Tibial nerve (tissue), 4 donors: ENCODE results near the gene CXCL12. TPM values are rescaled to one million over a fixed set of nuclear protein-coding genes. Genes with fewer than 3 reads are reported as not detected.

Experiments
- DNase-seq, 2 donors: peaks; one replicate each; pipeline ENCODE4 v3.0.0-alpha.2; 2019; ENCODE audit warnings: low spot score in 2 of 2
- H3K27ac ChIP-seq, 4 donors: fragments of 200-600 bp; sonication (generic) in 3 of 4; one replicate each; pipeline ENCODE4 v1.5.1; 2017 to 2019; ENCODE audit warnings: mild to moderate bottlenecking in 1 of 4
- H3K27me3 ChIP-seq, 2 donors: fragments of 200-600 bp; sonication (generic) in 1 of 2; one replicate each; pipeline versions ENCODE4 v1.5.1 to v1.6.0; 2017 to 2019
- H3K36me3 ChIP-seq, 3 donors: fragments of 200-600 bp; sonication (generic); one replicate each; pipeline ENCODE4 v1.5.1; 2018 to 2019
- H3K4me1 ChIP-seq, 4 donors: fragments of 200-600 bp; sonication (generic) in 3 of 4; one replicate each; pipeline ENCODE4 v1.5.1; 2017 to 2019
- H3K4me3 ChIP-seq, 4 donors: fragments of 200-600 bp; sonication (generic) in 3 of 4; one replicate each; pipeline ENCODE4 v1.5.1; 2017 to 2019; ENCODE audit warnings: mild to moderate bottlenecking in 1 of 4, moderate library complexity in 1 of 4
- H3K9me3 ChIP-seq, 4 donors: fragments of 200-600 bp; sonication (generic) in 3 of 4; one replicate each; pipeline ENCODE4 v1.5.1; 2017 to 2019
- EP300 ChIP-seq, 2 donors: sonication (generic); formaldehyde crosslinking; IDR thresholded peaks; one replicate each; pipeline ENCODE4 v1.6.1; 2017; ENCODE audit warnings: antibody characterized with exemption in 2 of 2, mild to moderate bottlenecking in 1 of 2
- POLR2A ChIP-seq, 2 donors: fragments of 450-650 bp; IDR thresholded peaks; one replicate each; pipeline ENCODE4 v1.6.1; 2017; ENCODE audit warnings: antibody characterized with exemption in 2 of 2, mild to moderate bottlenecking in 2 of 2, moderate library complexity in 2 of 2
- WGBS, 2 donors: methylation state at CpG; one replicate each; pipeline ENCODE4 v1.1.5; 2018; 5-methylcytosine and 5-hydroxymethylcytosine counted together
- total RNA-seq, 4 donors: library from RNA; depleted of rRNA; stranded (reverse); fragments of >200 nt; gene quantifications; one replicate each; pipeline ENCODE4 v1.1.0, GENCODE V29; 2016
- TF ChIP-seq, protein P1 (sequence below), 5 experiments: fragments of 200-600 bp in 3 of 5; fragments of 450-650 bp in 2 of 5; sonication (generic) in 3 of 5; IDR thresholded peaks; one replicate each; pipeline ENCODE4 v1.5.1; 2016 to 2019; ENCODE audit warnings: antibody characterized with exemption in 5 of 5, mild to moderate bottlenecking in 3 of 5, moderate library complexity in 2 of 5

Gene CXCL12
- total RNA-seq, 4 donors from 2014 or later, result 35.0 to 119 (median 86.4) TPM

DNA sequence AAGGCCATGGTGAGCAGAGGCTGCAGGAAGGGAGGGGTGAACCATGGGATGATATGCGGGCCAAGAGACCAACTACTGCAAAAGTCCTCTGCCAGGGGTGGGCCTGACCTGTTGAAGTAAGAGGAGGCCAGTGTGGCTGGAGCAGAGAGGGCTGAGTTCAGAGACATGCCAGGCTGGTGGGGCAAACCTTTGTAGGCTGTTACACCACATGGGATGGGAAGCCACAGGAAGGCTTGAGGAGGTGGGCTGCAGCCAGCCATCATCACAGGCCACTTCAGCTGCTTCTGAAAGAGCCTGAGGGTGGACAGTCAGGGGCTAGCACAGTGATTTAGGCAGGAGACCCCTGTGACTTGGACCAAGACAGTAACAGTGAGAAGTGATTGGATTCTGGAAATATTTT, 20.3 kb downstream of the CXCL12 start:
- H3K4me1 ChIP-seq, result no peaks in the 10 kb centered on the region
- no peak for DNase-seq
- no peaks in the 10 kb centered on the region for H3K9me3 ChIP-seq
- H3K4me3 ChIP-seq, result no peak overlapping the region
- no peak overlapping the region for H3K27ac ChIP-seq
- TF ChIP-seq EP300 (IDR thresholded peaks at IDR 0.05), result no peak
- TF ChIP-seq, protein P1, sequence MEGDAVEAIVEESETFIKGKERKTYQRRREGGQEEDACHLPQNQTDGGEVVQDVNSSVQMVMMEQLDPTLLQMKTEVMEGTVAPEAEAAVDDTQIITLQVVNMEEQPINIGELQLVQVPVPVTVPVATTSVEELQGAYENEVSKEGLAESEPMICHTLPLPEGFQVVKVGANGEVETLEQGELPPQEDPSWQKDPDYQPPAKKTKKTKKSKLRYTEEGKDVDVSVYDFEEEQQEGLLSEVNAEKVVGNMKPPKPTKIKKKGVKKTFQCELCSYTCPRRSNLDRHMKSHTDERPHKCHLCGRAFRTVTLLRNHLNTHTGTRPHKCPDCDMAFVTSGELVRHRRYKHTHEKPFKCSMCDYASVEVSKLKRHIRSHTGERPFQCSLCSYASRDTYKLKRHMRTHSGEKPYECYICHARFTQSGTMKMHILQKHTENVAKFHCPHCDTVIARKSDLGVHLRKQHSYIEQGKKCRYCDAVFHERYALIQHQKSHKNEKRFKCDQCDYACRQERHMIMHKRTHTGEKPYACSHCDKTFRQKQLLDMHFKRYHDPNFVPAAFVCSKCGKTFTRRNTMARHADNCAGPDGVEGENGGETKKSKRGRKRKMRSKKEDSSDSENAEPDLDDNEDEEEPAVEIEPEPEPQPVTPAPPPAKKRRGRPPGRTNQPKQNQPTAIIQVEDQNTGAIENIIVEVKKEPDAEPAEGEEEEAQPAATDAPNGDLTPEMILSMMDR (IDR thresholded peaks at IDR 0.05), result no peak
- H3K27me3 ChIP-seq, result no peaks in the 10 kb centered on the region
- peaks cover 0 to 3% (median 0%) of the 10 kb centered on the region in 3 donors for H3K36me3 ChIP-seq
- WGBS, 2 donors, result 88 to 89% methylated on average over 1 of the region's 1 CpG

DNA sequence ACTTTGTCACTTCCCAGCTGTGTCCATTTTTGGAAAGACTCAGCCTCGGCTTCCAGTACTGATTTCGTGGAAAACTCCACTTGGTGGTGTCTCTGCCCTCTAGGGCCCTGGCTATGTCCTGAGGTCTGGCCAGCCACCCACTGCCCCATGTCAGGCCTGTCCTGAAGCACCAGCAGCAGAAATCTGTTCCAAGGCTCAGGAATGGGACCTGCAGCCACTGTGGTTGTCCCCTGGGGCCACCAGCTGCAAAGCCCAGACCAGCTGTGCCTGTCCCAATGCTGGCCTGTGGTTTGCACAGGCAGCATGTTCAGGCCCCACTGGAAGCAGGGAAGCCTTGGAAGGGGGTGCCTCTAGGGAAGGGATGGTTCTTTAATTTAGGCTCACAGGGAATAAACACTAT, 21.2 kb downstream of the CXCL12 start:
- Histone ChIP-seq H3K4me1 (no peaks in the 10 kb centered on the region), H3K9me3 (no peaks in the 10 kb centered on the region), H3K36me3 (peaks cover 0 to 3% (median 0%) of the 10 kb centered on the region in 3 donors), H3K27me3 (no peaks in the 10 kb centered on the region), H3K4me3 (no peak overlapping the region), H3K27ac (no peak overlapping the region)
- no peak for DNase-seq
- WGBS, 2 donors, result 84 to 85% methylated on average over 2 of the region's 2 CpGs
- TF ChIP-seq, protein P1 (IDR thresholded peaks at IDR 0.05), result no peak
- no peak for TF ChIP-seq EP300 (IDR thresholded peaks at IDR 0.05)
- no peak for TF ChIP-seq POLR2A (IDR thresholded peaks at IDR 0.05)

DNA sequence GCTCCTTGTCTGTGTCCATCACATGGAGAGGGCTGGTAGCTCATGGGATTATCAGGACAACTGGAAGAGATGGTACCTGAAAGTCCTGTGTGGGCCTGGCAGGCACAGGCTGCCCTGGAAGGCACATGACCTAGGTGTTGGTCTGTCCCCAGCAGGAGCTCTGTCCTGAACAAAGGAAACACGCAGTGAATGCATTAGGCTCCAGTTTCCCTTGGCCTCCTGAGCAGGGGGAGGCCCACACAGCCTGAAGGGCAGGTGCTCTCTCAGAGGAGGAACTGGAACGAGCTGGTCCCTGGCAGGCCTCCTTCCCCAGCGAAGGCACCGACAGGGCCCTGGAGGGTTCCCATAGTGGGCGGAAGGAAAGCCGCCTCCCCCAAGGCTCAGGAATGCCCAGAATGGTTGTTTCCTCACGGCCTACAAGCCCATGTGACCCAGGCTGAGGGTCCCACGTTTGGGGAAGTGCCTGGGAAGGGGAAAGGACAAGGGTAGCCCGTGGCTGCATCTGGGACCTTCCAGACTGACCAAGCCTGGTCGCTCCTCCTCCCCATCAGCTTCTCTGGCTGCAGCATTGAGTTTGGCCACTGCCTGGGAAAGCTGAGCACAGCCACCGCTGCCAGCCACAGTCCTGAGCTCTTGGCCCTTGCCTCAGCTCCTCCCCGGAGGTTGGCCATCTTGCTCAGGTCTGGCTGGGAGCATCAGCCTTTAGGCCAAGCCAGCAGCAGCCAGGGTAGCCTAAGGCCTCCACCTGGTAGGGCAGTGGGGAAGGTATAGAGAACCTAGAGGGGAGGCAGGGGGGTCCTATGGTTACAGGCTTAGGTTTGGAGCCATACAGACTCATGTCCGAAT, 21.8 kb downstream of the CXCL12 start:
- H3K27me3 ChIP-seq, result no peaks in the 10 kb centered on the region
- no peak overlapping the region for H3K4me3 ChIP-seq
- H3K4me1 ChIP-seq, result no peaks in the 10 kb centered on the region
- no peak overlapping the region for H3K27ac ChIP-seq
- WGBS, 2 donors, result 71 to 88% methylated on average over 4 to 13 of the region's 13 CpGs
- no peaks in the 10 kb centered on the region for H3K9me3 ChIP-seq
- TF ChIP-seq EP300 (IDR thresholded peaks at IDR 0.05) (no peak), POLR2A (IDR thresholded peaks at IDR 0.05) (no peak)
- TF ChIP-seq, protein P1 (IDR thresholded peaks at IDR 0.05), result no peak
- no peak for DNase-seq
- peaks cover 0 to 3% (median 0%) of the 10 kb centered on the region in 3 donors for H3K36me3 ChIP-seq

DNA sequence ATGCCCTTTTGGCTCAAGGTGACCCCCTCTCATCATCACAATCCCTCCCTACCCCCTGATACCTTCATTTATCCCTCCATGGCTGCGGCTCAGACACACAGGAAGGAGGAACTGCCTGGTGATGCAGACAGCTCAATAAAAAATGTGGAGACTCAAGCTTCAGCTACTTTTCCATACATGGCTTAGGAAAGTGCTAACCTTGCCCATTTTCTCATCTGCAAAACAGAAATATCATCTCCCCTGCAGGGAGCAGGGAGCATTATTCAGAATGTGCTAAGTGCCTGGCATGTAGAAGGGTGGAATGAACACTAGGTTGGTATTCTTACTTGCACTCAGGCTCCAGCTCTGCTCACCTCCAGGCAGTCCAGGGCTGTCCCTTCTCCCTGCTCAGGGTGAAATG, 23.8 kb downstream of the CXCL12 start:
- WGBS, 2 donors, result 0 to 52% methylated on average over 1 of the region's 1 CpG
- no peaks in the 10 kb centered on the region for H3K9me3 ChIP-seq
- no peaks in the 10 kb centered on the region for H3K4me1 ChIP-seq
- TF ChIP-seq, protein P1 (IDR thresholded peaks at IDR 0.05), result no peak
- TF ChIP-seq POLR2A (IDR thresholded peaks at IDR 0.05), result no peak
- no peak for TF ChIP-seq EP300 (IDR thresholded peaks at IDR 0.05)
- H3K36me3 ChIP-seq, result peaks cover 0 to 3% (median 0%) of the 10 kb centered on the region in 3 donors
- no peak overlapping the region for H3K4me3 ChIP-seq
- H3K27me3 ChIP-seq, result no peaks in the 10 kb centered on the region
- no peak for DNase-seq
- no peak overlapping the region for H3K27ac ChIP-seq

DNA sequence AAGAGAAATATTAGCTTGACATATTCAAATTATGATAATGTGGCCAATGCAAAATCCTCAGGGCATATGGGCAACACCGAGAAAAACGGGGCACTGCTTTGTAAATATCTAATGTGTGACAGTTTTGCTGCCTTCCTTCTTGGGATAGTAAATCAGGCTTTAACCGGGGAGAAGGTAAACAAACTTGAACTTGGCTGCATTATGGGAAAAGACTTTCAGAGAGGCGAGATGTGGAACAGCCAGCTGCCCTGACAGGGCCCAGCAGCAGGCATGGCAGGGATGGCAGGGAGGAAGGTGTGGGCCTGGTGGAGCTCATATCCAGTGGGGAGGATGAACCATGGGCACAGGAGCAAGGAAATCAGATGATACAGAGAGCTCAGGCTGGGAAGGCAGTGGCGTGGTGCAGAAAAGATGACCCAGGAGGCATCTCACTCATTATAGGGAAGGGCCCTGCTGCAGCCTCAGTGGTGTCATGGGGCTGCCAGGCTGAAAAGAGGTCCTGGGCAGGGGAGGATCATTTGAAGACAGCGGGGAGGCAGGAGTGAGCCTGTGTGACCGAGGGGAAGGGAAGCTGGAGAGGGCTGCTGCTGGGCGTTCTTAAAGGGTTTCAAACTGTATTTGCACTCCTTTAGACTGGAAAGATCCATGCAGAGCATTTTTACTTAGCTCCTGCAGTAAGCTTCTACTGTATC, 26.7 kb downstream of the CXCL12 start:
- H3K27ac ChIP-seq, result no peak overlapping the region
- H3K4me3 ChIP-seq, result no peak overlapping the region
- DNase-seq, result no peak

More for the DNA sequence above, 26.7 kb downstream of the CXCL12 start:
- H3K36me3 ChIP-seq, result peaks cover 0 to 3% (median 0%) of the 10 kb centered on the region in 3 donors
- 71 to 74% methylated on average over 8 of the region's 8 CpGs for WGBS, 2 donors
- no peaks in the 10 kb centered on the region for H3K4me1 ChIP-seq
- TF ChIP-seq, protein P1 (IDR thresholded peaks at IDR 0.05), result no peak
- TF ChIP-seq EP300 (IDR thresholded peaks at IDR 0.05), result no peak
- TF ChIP-seq POLR2A (IDR thresholded peaks at IDR 0.05), result no peak
- no peaks in the 10 kb centered on the region for H3K9me3 ChIP-seq
- no peaks in the 10 kb centered on the region for H3K27me3 ChIP-seq
